ENCODE measurements around the gene FOXP2. TPM values are rescaled to one million over a fixed set of nuclear protein-coding genes. Genes with fewer than 3 reads are reported as not detected.

The FOXP2 gene
- 10.9 and 11.9 TPM in 2 replicates for total RNA-seq

GRCh38 chr7:114414156-114415063, at the start of gene FOXP2:
TSS of gene FOXP2 (plus strand) at chr7:114414815. CDS start at chr7:114426512, 11,697 bp downstream.

Measured in smooth muscle cell of trachea (primary cell).